GM18505 (cell line): ENCODE results near the gene NUP93.

Source experiments
- ATAC-seq: cut with Tn5 transposase; IDR thresholded peaks from one replicate; pipeline ENCODE4 v1.9.1; 2021; ENCODE audit not compliant: unreplicated experiment
- POLR2A ChIP-seq: IDR thresholded peaks from 4 replicates; pipeline ENCODE4 v1.6.1; 2011; ENCODE audit warnings: borderline replicate concordance; ENCODE audit not compliant: insufficient read depth, insufficient read length; ENCODE audit errors: extremely low read depth

NUP93 gene

GRCh38 chr16:56771558-56772279 is 41.8 kb downstream of the NUP93 start:
- no peak for ATAC-seq
- TF ChIP-seq POLR2A: no peak

DNA sequence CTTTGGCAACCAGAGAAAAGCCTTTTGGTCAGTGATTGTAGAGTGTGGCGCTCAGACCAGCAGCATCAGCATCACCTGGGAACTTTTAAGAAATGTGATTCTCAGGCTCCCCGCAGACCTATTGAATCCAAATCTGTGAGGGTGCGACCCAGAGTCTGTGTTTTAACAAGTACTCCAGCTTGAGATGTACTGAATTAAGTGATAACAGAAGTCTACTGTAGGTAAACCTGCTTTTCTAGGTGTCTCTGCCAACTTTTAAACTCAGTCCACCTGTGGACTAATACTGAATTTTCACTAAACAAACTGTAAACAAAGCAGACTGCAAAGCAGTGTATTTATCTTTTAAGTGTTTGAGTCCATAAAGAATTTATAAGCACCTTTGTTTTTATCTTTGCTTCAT is 43.6 kb downstream of the NUP93 start:
- no peak for ATAC-seq
- no peak for TF ChIP-seq POLR2A

DNA sequence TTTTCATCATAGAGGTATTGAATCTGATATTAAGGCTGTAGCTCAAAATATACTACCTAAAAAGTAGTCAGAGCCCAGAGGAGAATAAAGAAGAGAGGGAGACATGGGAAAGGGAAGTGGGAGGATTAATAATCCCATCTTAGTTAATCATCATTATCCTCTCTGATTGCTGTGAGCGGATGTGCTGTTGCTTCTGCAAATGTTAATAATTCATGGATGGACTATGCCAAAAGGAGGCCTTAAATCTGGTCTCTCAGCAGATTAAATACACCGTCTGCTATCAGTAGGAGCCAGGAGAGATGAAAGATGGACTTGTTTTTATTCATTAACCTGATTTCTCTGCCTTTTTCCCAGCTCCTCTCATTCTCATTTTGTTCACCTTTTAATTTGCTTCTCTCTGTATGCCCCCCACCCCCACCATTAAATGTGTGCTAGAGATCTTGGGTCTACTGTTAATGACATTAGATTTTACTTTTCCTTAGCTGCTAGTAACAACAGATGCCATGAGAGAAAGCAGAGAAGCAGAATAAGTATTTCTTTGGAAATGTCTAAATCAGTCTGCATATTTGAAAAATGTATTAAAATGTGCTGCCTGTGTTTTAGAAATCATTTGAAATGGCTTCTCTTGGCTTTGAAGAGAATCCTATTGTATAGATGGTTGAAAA is 44.2 kb downstream of the NUP93 start:
- no peak for ATAC-seq
- no peak for TF ChIP-seq POLR2A

GRCh38 chr16:56775162-56775561 is 45.2 kb downstream of the NUP93 start:
- no peak for ATAC-seq
- TF ChIP-seq POLR2A: no peak

DNA sequence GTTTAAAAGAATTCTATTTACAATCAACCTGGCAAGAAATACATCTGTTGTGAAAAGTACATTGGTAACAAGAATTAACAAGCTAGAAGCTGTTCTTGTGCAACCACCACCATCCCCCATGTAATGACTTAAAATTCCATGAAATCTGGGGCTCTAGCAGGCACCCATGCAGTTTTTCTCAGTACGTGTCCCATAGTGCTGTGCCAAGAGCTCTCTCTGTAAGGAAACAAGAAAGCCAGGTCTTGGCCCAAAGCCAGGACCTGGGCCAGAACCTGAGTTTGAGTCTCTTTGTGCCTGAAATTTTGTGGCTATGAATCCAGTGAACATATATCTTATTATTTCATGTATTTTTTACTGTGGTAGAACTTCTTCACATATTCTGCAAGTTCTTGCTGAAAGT is 46.6 kb downstream of the NUP93 start:
- no peak for TF ChIP-seq POLR2A
- no peak for ATAC-seq

DNA sequence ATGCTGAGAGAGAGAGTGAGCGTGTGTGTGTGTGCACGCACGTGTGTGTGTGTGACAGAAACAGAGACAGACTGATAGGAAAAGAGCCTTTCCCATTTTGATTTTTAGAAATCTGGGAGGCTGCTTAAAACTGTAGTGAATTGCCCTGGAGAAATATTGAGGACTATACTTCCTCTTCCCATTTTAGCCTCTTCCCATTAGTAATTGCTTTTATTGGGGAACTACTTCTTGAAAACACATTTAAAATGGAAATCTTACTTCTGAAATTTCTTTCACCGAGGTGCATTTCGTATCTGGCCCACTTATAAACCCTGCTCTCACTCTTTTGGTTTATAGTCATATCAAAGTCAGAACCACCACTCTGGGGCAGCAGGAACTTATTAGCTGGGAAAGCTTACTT is 47.1 kb downstream of the NUP93 start:
- TF ChIP-seq POLR2A: no peak

DNA sequence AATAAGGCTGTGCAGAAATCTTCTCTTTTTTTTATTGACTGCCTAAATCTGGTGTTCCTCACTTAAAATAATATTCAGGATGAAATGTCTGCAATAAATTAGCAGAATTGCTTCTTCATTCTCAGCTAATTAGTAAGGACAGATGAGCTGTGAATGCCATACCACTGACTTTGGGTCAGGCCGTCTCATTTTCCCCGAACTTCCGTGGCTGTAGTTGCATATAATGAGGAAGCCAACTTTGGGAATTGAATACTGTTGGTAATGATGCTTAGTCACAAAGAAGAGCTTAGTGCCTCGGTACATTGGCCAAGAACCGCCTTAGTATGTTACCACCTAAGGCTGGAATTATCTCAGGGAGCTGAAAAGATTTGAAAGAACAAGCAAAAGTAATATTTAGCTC is 47.6 kb downstream of the NUP93 start:
- ATAC-seq: no peak
- no peak for TF ChIP-seq POLR2A

More for the DNA sequence above, 47.1 kb downstream of the NUP93 start:
- no peak for ATAC-seq

- no peak for ATAC-seq
- TF ChIP-seq POLR2A: no peak
Observed at GRCh38 chr16:56779906-56780305, 50.0 kb downstream of the NUP93 start.

GRCh38 chr16:56780646-56781045 is 50.7 kb downstream of the NUP93 start:
- ATAC-seq: no peak
- TF ChIP-seq POLR2A: no peak

DNA sequence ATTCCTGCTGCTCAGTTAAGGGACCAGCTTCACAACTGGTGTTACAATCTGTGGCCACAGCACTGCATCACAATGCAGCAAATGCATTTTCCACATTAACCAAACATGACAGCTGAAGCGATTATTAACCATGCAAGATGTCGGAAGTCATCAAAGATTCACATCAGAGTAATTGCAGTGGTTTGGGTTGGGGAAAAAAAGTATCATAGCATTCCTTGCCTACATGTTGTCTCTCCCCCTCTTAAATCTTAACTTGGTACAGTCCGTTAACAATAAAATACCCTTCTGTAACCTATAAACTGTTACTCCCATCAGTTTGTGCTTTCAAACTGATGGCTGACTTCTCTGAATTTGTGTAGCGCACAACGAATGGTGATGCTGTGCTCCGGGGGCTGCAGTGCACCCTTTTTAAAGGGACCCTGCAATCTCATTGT is 51.6 kb downstream of the NUP93 start:
- ATAC-seq: no peak
- no peak for TF ChIP-seq POLR2A

GRCh38 chr16:56783344-56783743 is 53.4 kb downstream of the NUP93 start:
- no peak for ATAC-seq
- TF ChIP-seq POLR2A: no peak

GRCh38 chr16:56785317-56785716 is 55.4 kb downstream of the NUP93 start:
- ATAC-seq: no peak
- TF ChIP-seq POLR2A: no peak

- no peak for TF ChIP-seq POLR2A
- ATAC-seq: no peak
Observed at GRCh38 chr16:56787167-56787566, 57.2 kb downstream of the NUP93 start.

DNA sequence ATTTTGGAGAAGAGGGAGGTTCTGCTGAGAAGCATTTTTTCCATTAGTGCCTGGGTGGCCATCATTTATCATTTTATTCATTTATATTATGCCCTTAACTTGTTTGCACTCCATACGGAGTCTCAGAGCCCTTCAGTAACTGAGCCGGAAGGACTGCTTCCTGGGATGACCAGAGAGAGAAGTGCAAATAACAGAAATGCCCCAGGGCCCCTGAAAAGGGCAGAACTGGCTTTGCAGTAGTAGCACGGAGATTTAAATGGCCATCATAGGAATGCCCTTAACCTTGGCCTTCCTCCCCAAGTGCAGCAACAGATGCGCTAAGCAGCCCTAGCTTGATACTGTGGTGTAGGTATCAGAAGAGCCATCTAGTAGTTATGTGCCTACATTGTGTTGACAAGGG is 58.5 kb downstream of the NUP93 start:
- ATAC-seq: no peak
- no peak for TF ChIP-seq POLR2A

DNA sequence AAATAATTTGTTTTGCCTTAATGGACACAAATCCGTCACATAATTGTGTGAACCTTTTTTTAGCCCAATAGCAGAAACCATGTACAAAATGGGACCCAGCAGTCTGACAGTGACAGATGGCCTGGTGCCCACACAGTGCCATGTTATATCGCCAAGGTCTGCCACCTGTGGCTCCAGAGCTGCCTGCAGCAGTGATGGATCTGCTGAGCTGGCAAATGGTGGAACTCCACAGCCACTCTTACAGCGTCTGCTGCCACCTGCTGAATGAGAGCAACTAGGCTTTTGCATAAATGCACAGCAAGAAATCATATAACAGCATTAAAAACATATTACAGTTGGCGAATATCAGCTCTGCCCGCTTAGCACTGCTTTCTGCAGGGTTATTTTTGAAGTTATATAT is 59.4 kb downstream of the NUP93 start:
- ATAC-seq: no peak
- no peak for TF ChIP-seq POLR2A

GRCh38 chr16:56792967-56793366 is 63.0 kb downstream of the NUP93 start:
- no peak for TF ChIP-seq POLR2A
- ATAC-seq: no peak
